Measurements from ENCODE around the gene CDH4.

CDH4 gene

GRCh38 chr20:61399433-61399832, 147.4 kb downstream of the CDH4 start:
- Histone ChIP-seq H3K36me3 (ENCODE audit: control insufficient read depth in 2 of 2, insufficient read depth in 1 of 2, low read length in 2 of 2) (no peaks in the 10 kb centered on the region), H3K9me3 (ENCODE audit: control insufficient read depth, insufficient read depth, low read depth, low read length) (no peaks in the 10 kb centered on the region), H3K27ac (ENCODE audit: extremely low read depth, low read depth, low read length) (no peak overlapping the region), H3K4me3 (ENCODE audit: low read depth, low read length) (no peak overlapping the region), H3K4me1 (ENCODE audit: control insufficient read depth, insufficient read depth, low read length) (no peaks in the 10 kb centered on the region)
- TF ChIP-seq ZNF692 (tag by site-specific recombination; IDR thresholded peaks at IDR 0.05) (no peak), ZBTB11 (tag by site-specific recombination; conservative IDR thresholded peaks at IDR 0.05; ENCODE audit: low read depth) (no peak), MZF1 (tag by site-specific recombination; IDR thresholded peaks at IDR 0.05; ENCODE audit: borderline replicate concordance) (no peak), ZNF140 (tag by site-specific recombination; IDR thresholded peaks at IDR 0.05) (no peak), ZNF791 (tag by site-specific recombination; IDR thresholded peaks at IDR 0.05) (no peak), ZNF48 (tag by site-specific recombination; IDR thresholded peaks at IDR 0.05) (no peak), EGR2 (tag by site-specific recombination; IDR thresholded peaks at IDR 0.05; ENCODE audit: low read depth) (no peak), ZNF280C (tag by site-specific recombination; IDR thresholded peaks at IDR 0.05) (no peak), ZNF433 (tag by site-specific recombination; IDR thresholded peaks at IDR 0.05; ENCODE audit: low read depth) (no peak), KLF1 (tag by site-specific recombination; IDR thresholded peaks at IDR 0.05) (no peak), ZNF423 (tag by site-specific recombination; IDR thresholded peaks at IDR 0.05) (no peak), ZNF394 (tag by site-specific recombination; IDR thresholded peaks at IDR 0.05; ENCODE audit: borderline replicate concordance) (no peak), ZNF148 (tag by site-specific recombination; IDR thresholded peaks at IDR 0.05; ENCODE audit: borderline replicate concordance) (no peak), ZNF211 (tag by site-specific recombination; IDR thresholded peaks at IDR 0.05; ENCODE audit: low read depth) (no peak), SP3 (tag by site-specific recombination; IDR thresholded peaks at IDR 0.05) (no peak), ZNF518A (tag by site-specific recombination; conservative IDR thresholded peaks at IDR 0.05; ENCODE audit: low read depth) (no peak), ZNF549 (tag by site-specific recombination; IDR thresholded peaks at IDR 0.05) (no peak), ZNF704 (tag by site-specific recombination; IDR thresholded peaks at IDR 0.05) (no peak), ZNF514 (tag by site-specific recombination; IDR thresholded peaks at IDR 0.05) (no peak)
- POLR2A ChIA-PET = no interaction called here
- CTCF ChIA-PET = interaction anchor here (0.6 kb wide), 1 partner anchor 51 kb away, joined by 3 read pairs; no protein-coding TSS in a partner anchor
